HG03066 (cell line): Measurements from ENCODE around the gene HDAC10.

ENCODE experiments used
- ATAC-seq: cut with Tn5 transposase; IDR thresholded peaks from one replicate; pipeline ENCODE4 v1.9.1; 2021; ENCODE audit warnings: low read depth; ENCODE audit not compliant: unreplicated experiment

The HDAC10 gene

GRCh38 chr22:50270666-50271394 is 19.8 kb upstream of the HDAC10 start:
- ATAC-seq, result no peak

- ATAC-seq, result no peak
Observed at GRCh38 chr22:50269970-50270665, 19.1 kb upstream of the HDAC10 start, which contains the start of gene MAPK11. Gene MAPK11, minus strand, starts transcription at chr22:50270380. Its CDS starts 88 bp downstream, at chr22:50270292.

DNA sequence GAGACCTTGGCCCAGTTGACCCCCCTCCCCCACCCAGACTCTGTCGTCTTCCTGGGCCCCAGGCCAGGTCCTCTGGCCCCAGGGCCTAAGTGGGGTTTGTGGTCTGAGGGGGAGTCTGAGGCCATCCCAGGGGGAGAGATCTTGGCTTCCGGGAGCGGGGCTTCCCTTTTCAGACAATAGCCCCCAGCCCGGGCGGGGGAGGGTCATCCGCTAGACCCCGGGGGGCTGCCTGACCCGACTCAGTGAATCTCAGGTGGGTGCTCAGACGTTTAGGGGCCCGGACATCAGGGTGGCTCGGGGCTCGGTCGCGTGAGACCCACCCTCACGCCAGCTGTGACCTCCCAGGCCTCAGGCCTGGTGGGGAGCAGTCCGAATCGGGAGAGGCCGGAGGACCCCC is 18.5 kb upstream of the HDAC10 start:
- ATAC-seq, result no peak

DNA sequence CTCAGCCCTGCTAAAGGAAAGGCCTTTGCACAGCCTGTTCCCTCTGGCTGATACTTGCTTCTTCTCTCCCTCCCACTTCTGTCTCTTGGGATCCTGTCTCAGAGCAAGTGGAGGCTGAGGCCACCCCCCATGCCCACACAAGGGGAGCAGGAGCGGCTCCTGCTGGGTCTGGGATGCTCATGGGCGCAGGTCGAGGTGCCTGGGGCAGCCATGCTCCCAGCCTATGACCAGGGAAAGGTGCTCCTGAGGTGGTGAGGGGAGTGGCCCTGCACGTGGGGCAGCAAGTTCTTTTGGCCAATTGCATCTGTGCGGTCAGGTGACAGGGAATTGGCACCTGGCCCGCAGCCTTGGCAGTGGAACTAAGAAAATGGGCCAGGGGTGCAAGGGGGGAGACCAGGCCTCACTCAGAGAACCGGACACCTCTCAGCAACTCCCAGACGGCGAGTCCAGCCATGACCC is 17.6 kb upstream of the HDAC10 start:
- ATAC-seq, result no peak

GRCh38 chr22:50267591-50268390 is 16.7 kb upstream of the HDAC10 start:
- ATAC-seq, result no peak

- no peak for ATAC-seq
Observed at GRCh38 chr22:50266994-50267393, 15.9 kb upstream of the HDAC10 start.

- ATAC-seq, result no peak
Observed at GRCh38 chr22:50264946-50265669, 14.0 kb upstream of the HDAC10 start.

DNA sequence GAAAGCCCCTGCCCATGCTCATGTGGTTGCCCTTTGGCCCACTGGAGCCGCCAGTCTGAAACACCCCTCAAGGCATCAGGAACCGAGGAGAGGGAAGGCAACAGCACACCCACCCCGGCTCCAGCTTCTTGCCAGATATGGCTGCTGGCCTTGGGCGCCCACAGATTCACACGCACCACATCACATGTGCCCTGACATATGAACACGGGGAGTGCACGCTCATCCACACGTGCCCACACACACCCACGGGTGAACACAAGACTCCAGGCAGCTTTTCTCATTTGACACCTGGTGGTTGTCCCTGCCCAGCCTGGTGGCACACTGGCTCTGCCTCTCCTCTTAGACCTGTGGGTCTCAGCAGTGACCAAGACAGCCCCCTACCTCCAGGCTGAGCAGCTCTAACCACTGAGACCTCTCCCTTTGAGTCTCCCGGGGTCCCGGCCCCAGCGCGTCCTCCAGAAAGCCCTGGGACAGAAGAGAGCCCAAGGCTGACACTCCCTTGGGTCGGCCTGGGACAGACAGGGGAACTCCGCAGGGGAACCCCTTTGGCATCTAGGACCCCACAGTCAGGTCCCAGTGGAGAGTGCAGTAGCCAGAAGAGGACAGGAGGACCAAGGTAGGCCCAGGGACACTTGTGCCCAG is 13.2 kb upstream of the HDAC10 start:
- no peak for ATAC-seq

DNA sequence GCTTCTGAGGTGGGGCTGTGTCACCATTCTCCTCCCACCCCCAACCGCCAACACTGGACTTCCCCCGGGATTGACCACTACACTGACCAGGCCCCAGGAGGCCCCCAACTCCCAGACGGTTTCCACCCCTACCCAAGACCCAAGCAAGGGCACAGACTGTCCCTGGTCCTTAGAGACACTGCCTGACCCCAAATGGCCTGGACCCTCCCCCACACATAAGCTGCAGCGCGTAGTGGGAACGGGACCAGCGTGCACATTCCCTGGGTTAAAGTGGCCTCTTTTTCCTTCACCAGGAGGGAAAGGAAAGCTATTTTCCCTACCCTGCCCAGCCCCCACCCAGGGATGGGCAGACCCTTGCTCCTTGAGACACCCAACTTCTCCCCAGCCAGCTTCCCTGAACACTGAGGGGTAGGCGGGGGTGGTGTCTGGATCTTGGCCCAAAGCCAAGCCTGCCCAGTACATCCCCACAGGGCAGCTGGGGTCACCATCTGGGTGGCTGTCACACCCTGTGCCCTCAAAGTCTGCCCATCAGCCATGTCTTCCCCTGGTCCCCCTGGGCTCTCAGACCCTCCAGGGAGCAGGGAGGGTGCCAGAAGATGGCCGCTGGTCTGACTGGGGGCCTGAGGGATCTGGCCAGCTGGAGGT is 12.0 kb upstream of the HDAC10 start:
- ATAC-seq, result no peak

DNA sequence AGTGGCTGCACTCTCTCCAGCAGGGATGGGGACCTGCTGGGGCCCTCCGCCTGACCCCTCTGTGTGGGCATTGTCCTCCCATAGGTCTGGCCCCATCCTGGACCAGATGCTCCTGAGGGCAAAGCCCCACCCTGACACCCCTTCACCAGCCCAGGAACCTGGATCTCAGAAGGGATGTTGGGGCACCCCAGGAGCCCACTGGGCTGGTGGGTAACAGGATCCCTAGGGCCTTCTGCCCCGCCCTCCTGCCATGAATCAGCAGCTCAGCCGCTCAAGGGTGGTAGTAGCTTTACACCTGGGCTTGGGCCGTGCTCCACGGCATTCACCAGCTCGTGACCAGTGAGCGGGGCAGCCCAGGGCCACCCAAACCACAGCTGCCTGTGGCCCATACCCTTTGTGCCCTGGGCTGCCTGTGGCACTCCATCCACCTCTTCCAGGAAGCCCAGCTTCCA is 11.4 kb upstream of the HDAC10 start:
- no peak for ATAC-seq

- no peak for ATAC-seq
Observed at GRCh38 chr22:50261615-50262459, 10.8 kb upstream of the HDAC10 start, which contains the start of gene MAPK12. Gene MAPK12, minus strand, starts transcription at chr22:50261683. Its CDS starts 174 bp downstream, at chr22:50261509.

GRCh38 chr22:50260801-50261614 is 9.9 kb upstream of the HDAC10 start:
- ATAC-seq, result no peak

DNA sequence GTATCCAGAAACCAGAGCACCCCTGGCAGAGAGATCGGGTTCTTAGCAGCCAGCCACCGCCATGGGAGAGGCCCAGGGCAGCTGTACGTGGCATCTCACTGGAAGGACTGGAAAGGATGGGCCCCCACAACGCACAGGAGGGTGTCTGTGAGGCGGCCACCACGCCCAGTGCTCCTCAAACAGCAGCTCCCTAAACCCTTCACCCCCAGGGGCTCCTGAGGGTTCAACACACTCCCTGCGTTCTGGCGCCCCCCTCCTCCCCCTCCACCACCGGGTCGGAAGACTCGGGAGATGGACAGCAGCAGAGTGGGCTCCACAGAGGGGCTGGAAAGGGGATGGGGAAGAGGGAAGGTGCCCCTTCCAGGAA is 9.4 kb upstream of the HDAC10 start:
- ATAC-seq, result no peak

DNA sequence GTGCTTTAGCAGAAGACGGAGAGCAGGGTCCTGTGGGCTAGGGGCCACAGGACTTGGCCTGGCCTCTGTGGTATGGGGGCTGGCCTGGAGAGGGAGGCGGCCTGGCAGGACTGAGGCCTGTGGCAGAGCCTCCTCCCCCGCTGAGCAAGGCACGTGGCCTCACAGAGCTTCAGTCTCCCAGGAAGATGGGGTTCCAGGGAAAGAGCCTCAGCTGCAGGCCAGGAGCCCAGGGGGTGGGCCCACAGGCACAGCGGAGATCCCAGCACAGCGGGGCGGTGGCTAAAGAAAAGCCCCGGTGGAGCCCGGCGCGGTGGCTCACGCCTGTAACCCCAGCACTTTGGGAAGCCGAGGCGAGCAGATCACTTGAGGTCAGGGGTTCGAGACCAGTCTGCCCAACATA is 8.2 kb upstream of the HDAC10 start:
- no peak for ATAC-seq

GRCh38 chr22:50258361-50259292 is 7.6 kb upstream of the HDAC10 start:
- no peak for ATAC-seq

GRCh38 chr22:50257451-50258360 is 6.6 kb upstream of the HDAC10 start:
- no peak for ATAC-seq
